Spleen (tissue), 7 donors: ENCODE measurements around the gene WDR33.

Experiments used
- POLR2AphosphoS5 ChIP-seq, 3 donors: sonication (generic); formaldehyde crosslinking; IDR thresholded peaks; one replicate each; pipeline ENCODE4 v1.5.1; 2017; ENCODE audit warnings: antibody characterized with exemption in 3 of 3
- TF ChIP-seq, protein P1 (sequence below), 11 experiments: fragments of 200-600 bp in 7 of 11; fragments of 450-650 bp in 4 of 11; sonication (generic) in 4 of 11; IDR thresholded peaks in 8 of 11; conservative IDR thresholded peaks in 3 of 11; 1 replicate in 7 of 11; 2 replicates in 4 of 11; pipeline versions ENCODE4 v1.4.0 to v1.8.0; 2016 to 2021; ENCODE audit warnings: antibody characterized with exemption in 11 of 11, inconsistent platforms in 4 of 11, mild to moderate bottlenecking in 1 of 11
- donor health status: DM: no; HTN: no; CAD: no; lungs with moderate emphysema.
- donor health status: DM: no; HTN: no; CAD: no.
- donor health status: DM: no; HTN: no; CAD: no.

DNA sequence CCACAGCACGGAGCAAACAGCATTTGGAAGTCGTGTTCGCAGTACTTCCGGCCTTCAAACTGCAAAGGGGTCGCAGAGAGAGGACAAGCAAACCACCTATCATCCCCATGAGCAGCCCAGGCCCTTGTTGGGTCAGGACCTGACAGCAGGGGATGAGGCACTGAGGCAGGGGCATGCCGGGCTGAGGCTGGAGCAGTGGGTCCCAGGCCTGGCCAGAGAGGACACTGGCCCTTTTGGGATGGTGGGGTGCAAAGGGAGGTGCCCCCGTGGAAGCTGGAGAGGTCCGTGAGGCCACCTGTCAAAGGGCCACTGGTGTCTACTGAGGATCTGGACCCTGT is 156.2 kb downstream of the WDR33 start:
- TF ChIP-seq, protein P1, sequence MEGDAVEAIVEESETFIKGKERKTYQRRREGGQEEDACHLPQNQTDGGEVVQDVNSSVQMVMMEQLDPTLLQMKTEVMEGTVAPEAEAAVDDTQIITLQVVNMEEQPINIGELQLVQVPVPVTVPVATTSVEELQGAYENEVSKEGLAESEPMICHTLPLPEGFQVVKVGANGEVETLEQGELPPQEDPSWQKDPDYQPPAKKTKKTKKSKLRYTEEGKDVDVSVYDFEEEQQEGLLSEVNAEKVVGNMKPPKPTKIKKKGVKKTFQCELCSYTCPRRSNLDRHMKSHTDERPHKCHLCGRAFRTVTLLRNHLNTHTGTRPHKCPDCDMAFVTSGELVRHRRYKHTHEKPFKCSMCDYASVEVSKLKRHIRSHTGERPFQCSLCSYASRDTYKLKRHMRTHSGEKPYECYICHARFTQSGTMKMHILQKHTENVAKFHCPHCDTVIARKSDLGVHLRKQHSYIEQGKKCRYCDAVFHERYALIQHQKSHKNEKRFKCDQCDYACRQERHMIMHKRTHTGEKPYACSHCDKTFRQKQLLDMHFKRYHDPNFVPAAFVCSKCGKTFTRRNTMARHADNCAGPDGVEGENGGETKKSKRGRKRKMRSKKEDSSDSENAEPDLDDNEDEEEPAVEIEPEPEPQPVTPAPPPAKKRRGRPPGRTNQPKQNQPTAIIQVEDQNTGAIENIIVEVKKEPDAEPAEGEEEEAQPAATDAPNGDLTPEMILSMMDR (IDR thresholded peaks at IDR 0.05 in 8 of 11, conservative IDR thresholded peaks at IDR 0.05 in 3 of 11), result no peak
- no peak for TF ChIP-seq POLR2AphosphoS5 (IDR thresholded peaks at IDR 0.05)
